Endothelial cell of umbilical vein (primary cell): ENCODE data around the gene NGF. TPM values are rescaled to one million over a fixed set of nuclear protein-coding genes. Genes with fewer than 3 reads are reported as not detected.

ENCODE experiments used
- BruUV-seq: library from RNA; stranded (reverse); fragments of 400-500 nt; replicated peaks from 2 replicates; lab custom pipeline; 2021; lab: Mats Ljungman, UMichigan
- CTCF ChIA-PET: fragments of 300-600, 350-600 bp; sonication (Branson Sonifier 250); formaldehyde crosslinking; loops from one replicate; lab custom pipeline; 2021; ENCODE audit warnings: antibody characterized with exemption, inconsistent platforms; lab: Charles Lee
- POLR2A ChIA-PET: fragments of 300-600, 350-600 bp; sonication (Branson Sonifier 250); formaldehyde crosslinking; loops from one replicate; lab custom pipeline; 2021; ENCODE audit warnings: antibody characterized with exemption, inconsistent platforms; lab: Charles Lee
- DNase-seq: peaks from one replicate; pipeline ENCODE4 v3.0.0-alpha.2; 2011; ENCODE audit warnings: low read depth, low spot score
- FAIRE-seq: peaks from 2 replicates; lab custom pipeline; 2011; peaks lifted over from hg19 to GRCh38; lab: Jason Lieb, UNC
- H2AFZ ChIP-seq: 2 replicates; pipeline ENCODE4 v1.6.0; 2012; ENCODE audit warnings: low read depth, low read length, control low read depth, inconsistent platforms
- H3K27ac ChIP-seq: 2 replicates; pipeline ENCODE4 v1.5.1; 2011; ENCODE audit warnings: low read depth, mild to moderate bottlenecking, control low read depth, low read length, moderate library complexity; ENCODE audit not compliant: insufficient read depth
- H3K27me3 ChIP-seq, 2 experiments: 2 replicates each; pipeline versions ENCODE4 v1.6.0 to v1.6.1; 2011; ENCODE audit warnings: low read length in 2 of 2, mixed read lengths in 1 of 2; ENCODE audit not compliant: control insufficient read depth in 2 of 2, insufficient read depth in 2 of 2
- H3K36me3 ChIP-seq, 2 experiments: 2 replicates in 1 of 2; 3 replicates in 1 of 2; pipeline ENCODE4 v1.5.1; 2011; ENCODE audit warnings: low read length in 2 of 2, mild to moderate bottlenecking in 1 of 2, moderate library complexity in 1 of 2; ENCODE audit not compliant: control insufficient read depth in 2 of 2, insufficient read depth in 2 of 2; ENCODE audit errors: extremely low read depth in 1 of 2
- H3K4me1 ChIP-seq: 3 replicates; pipeline ENCODE4 v1.5.1; 2011; ENCODE audit warnings: mild to moderate bottlenecking, low read length; ENCODE audit not compliant: control insufficient read depth, insufficient read depth; ENCODE audit errors: extremely low read depth
- H3K4me2 ChIP-seq: 2 replicates; pipeline ENCODE4 v1.6.1; 2011; ENCODE audit warnings: low read length, control low read depth, mixed read lengths; ENCODE audit not compliant: insufficient read depth
- H3K4me3 ChIP-seq, 3 experiments: fragments of 200-600 bp in 1 of 3; sonication (generic), shearing (Covaris generic) in 1 of 3; replicated peaks in 1 of 3; 2 replicates each; pipeline ENCODE4 v1.5.1; 2011 to 2016; ENCODE audit warnings: control low read depth in 3 of 3, low read length in 3 of 3, mild to moderate bottlenecking in 2 of 3, inconsistent platforms in 1 of 3, low read depth in 1 of 3, moderate library complexity in 1 of 3; ENCODE audit not compliant: insufficient read depth in 1 of 3
- H3K79me2 ChIP-seq: 2 replicates; pipeline ENCODE4 v1.6.0; 2012; ENCODE audit warnings: low read length, inconsistent platforms; ENCODE audit not compliant: control insufficient read depth, insufficient read depth
- H3K9ac ChIP-seq: replicated peaks from 2 replicates; pipeline ENCODE3; 2011; ENCODE audit warnings: low read length, control low read depth; ENCODE audit not compliant: insufficient read depth; ENCODE audit errors: extremely low read depth
- H3K9me1 ChIP-seq: replicated peaks from 3 replicates; pipeline ENCODE4 v1.6.0; 2011; ENCODE audit warnings: mild to moderate bottlenecking, low read length; ENCODE audit not compliant: control insufficient read depth, insufficient read depth; ENCODE audit errors: extremely low read depth
- H3K9me3 ChIP-seq: replicated peaks from 2 replicates; pipeline ENCODE4 v1.5.1; 2012; ENCODE audit warnings: low read length, inconsistent platforms; ENCODE audit not compliant: control insufficient read depth, insufficient read depth
- H4K20me1 ChIP-seq: replicated peaks from 2 replicates; pipeline ENCODE3; 2011; ENCODE audit warnings: mild to moderate bottlenecking, low read length; ENCODE audit not compliant: control insufficient read depth, insufficient read depth; ENCODE audit errors: extremely low read depth
- CTCF ChIP-seq, 2 donors: IDR thresholded peaks; 1 replicate in 1 of 2; 2 replicates in 1 of 2; pipeline ENCODE4 v1.5.1; 2011; ENCODE audit warnings: low read length in 2 of 2, mild to moderate bottlenecking in 2 of 2, moderate library complexity in 2 of 2, control low read depth in 1 of 2, inconsistent platforms in 1 of 2, low read depth in 1 of 2; ENCODE audit not compliant: insufficient read depth in 1 of 2; ENCODE audit errors: extremely low read depth in 1 of 2
- EZH2 ChIP-seq: IDR thresholded peaks from 2 replicates; pipeline ENCODE4 v1.6.1; 2012; ENCODE audit warnings: borderline replicate concordance, low read depth, mild to moderate bottlenecking, moderate library complexity, low read length, inconsistent platforms; ENCODE audit not compliant: severe bottlenecking
- FOS ChIP-seq: IDR thresholded peaks from 2 replicates; pipeline ENCODE4 v1.6.1; 2011; ENCODE audit warnings: mild to moderate bottlenecking, low read length, moderate library complexity, borderline replicate concordance; ENCODE audit not compliant: insufficient read depth
- GATA2 ChIP-seq: IDR thresholded peaks from 2 replicates; pipeline ENCODE4 v1.7.0; 2011; ENCODE audit warnings: low read depth, mild to moderate bottlenecking, moderate library complexity, mixed read lengths, low read length; ENCODE audit not compliant: insufficient read length, insufficient read depth
- JUN ChIP-seq: IDR thresholded peaks from 2 replicates; pipeline ENCODE4 v1.6.1; 2011; ENCODE audit warnings: borderline replicate concordance, low read depth; ENCODE audit not compliant: insufficient read length, insufficient read depth
- MYC ChIP-seq: IDR thresholded peaks from one replicate; pipeline ENCODE4 v1.6.1; 2011; ENCODE audit warnings: mild to moderate bottlenecking, low read depth, low read length
- POLR2A ChIP-seq: IDR thresholded peaks from 2 replicates; pipeline ENCODE4 v1.6.1; 2012; ENCODE audit warnings: low read depth, mild to moderate bottlenecking, control low read depth, low read length
- POLR2AphosphoS5 ChIP-seq: IDR thresholded peaks from 2 replicates; pipeline ENCODE4 v1.6.1; 2012; ENCODE audit warnings: low read depth, mild to moderate bottlenecking, control low read depth, low read length, moderate library complexity; ENCODE audit not compliant: insufficient read depth
- dilution Hi-C: fragments of 300-500 bp; cut with MboI; formaldehyde crosslinking; loops from one replicate; pipeline ENCODE4 v1.15.0; 2019; ENCODE audit warnings: low sequenced_read_pairs; ENCODE audit not compliant: extremely low pct_ligation_motif_present
- intact Hi-C: fragments of 100-400 bp; cut with micrococcal nuclease; formaldehyde crosslinking; loops from one replicate; pipeline ENCODE4 v1.10.0; 2022
- polyA plus RNA-seq, 4 experiments: library from polyadenylated mRNA; depleted of rRNA in 3 of 4; stranded (reverse) in 3 of 4; unstranded in 1 of 4; fragments of >200 nt; gene quantifications; 2 replicates each; pipeline versions ENCODE4 v1.2.1 to v1.2.3, GENCODE V29; 2011 to 2012; ENCODE audit warnings: missing spikeins in 1 of 4
- total RNA-seq: library from RNA; stranded (reverse); gene quantifications from 2 replicates; pipeline ENCODE4 v1.2.3, GENCODE V29; 2021
- TF ChIP-seq, protein P1 (sequence below): IDR thresholded peaks from 2 replicates; pipeline ENCODE4 v1.6.1; 2011; ENCODE audit not compliant: insufficient read depth, insufficient read length

The NGF gene
- total and polyA plus RNA-seq, 2 donors (not counting 3 experiments of a cell fraction or from before 2014, with no cell fraction given): not detected

- Histone ChIP-seq H3K27me3 (no peaks in the 10 kb centered on the region), H3K36me3 (no peaks in the 10 kb centered on the region), H3K27ac (no peak overlapping the region), H3K79me2 (no peaks in the 10 kb centered on the region), H3K4me1 (no peaks in the 10 kb centered on the region), H3K9me3 (no peaks in the 10 kb centered on the region), H2AFZ (no peak overlapping the region), H4K20me1 (no peaks in the 10 kb centered on the region), H3K4me3 (no peak overlapping the region), H3K9ac (no peak overlapping the region), H3K4me2 (no peak overlapping the region), H3K9me1 (no peaks in the 10 kb centered on the region)
- BruUV-seq: no TSS peak
- DNase-seq: no peak
- no peak for FAIRE-seq
- POLR2A ChIA-PET: no interaction called here
- CTCF ChIA-PET: no interaction called here
- no peak for TF ChIP-seq GATA2
- TF ChIP-seq FOS: peak; percentile 13
- TF ChIP-seq JUN: no peak
- no peak for TF ChIP-seq POLR2A
- TF ChIP-seq, protein P1, sequence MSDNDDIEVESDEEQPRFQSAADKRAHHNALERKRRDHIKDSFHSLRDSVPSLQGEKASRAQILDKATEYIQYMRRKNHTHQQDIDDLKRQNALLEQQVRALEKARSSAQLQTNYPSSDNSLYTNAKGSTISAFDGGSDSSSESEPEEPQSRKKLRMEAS: no peak
- TF ChIP-seq EZH2: no peak
- no peak for TF ChIP-seq MYC
- dilution Hi-C loops (no loop called here), intact Hi-C loops (no loop called here)
Measured at GRCh38 chr1:115258302-115258866, 79.7 kb downstream of the NGF start.

- ChIA-PET CTCF (no interaction called here), POLR2A (no interaction called here)
- H3K4me2 ChIP-seq: no peak overlapping the region
- TF ChIP-seq POLR2A (no peak), POLR2AphosphoS5 (no peak), GATA2 (no peak), FOS (no peak), MYC (no peak), EZH2 (no peak), CTCF (IDR thresholded peaks at IDR 0.05; ENCODE audit: extremely low read depth in 1 of 2, insufficient read depth in 1 of 2, low read depth in 1 of 2, low read length in 2 of 2) (no peak), JUN (no peak)
- TF ChIP-seq, protein P1: no peak
- DNase-seq: no peak
- H3K27ac ChIP-seq: no peak overlapping the region
- no peaks in the 10 kb centered on the region for H3K9me1 ChIP-seq
- H4K20me1 ChIP-seq: no peaks in the 10 kb centered on the region
- no peaks in the 10 kb centered on the region for H3K36me3 ChIP-seq
- BruUV-seq: no TSS peak
- no peaks in the 10 kb centered on the region for H3K79me2 ChIP-seq
- dilution Hi-C loops: no loop called here
- H3K4me3 ChIP-seq: no peak overlapping the region
- intact Hi-C loops: no loop called here
- H3K9me3 ChIP-seq: no peaks in the 10 kb centered on the region
- no peak overlapping the region for H2AFZ ChIP-seq
- no peaks in the 10 kb centered on the region for H3K27me3 ChIP-seq
- H3K9ac ChIP-seq: no peak overlapping the region
- no peak for FAIRE-seq
- H3K4me1 ChIP-seq: no peaks in the 10 kb centered on the region
Measured at GRCh38 chr1:115257591-115257990, 80.5 kb downstream of the NGF start.
